Vagina (tissue), 2 donors: ENCODE measurements around the gene GNAL. TPM values are rescaled to one million over a fixed set of nuclear protein-coding genes. Genes with fewer than 3 reads are reported as not detected.
"Not testable (repeated sequence)": the region's sequence is repeated elsewhere in the genome, so short reads cannot be mapped to it uniquely, and the experiment has no call there.

Experiments
- DNase-seq, 2 donors: peaks; one replicate each; pipeline ENCODE4 v3.0.0-alpha.2; 2017; ENCODE audit errors: extremely low spot score in 2 of 2
- H3K27ac ChIP-seq: fragments of 200-600 bp; sonication (generic); one replicate; pipeline ENCODE4 v1.5.1; 2019
- H3K27me3 ChIP-seq: fragments of 200-600 bp; sonication (generic); one replicate; pipeline ENCODE4 v1.5.1; 2019
- H3K36me3 ChIP-seq, 2 donors: fragments of 200-600 bp; sonication (generic); one replicate each; pipeline ENCODE4 v1.5.1; 2017 to 2019
- H3K4me1 ChIP-seq: fragments of 200-600 bp; sonication (generic); one replicate; pipeline ENCODE4 v1.5.1; 2019
- H3K4me3 ChIP-seq, 2 donors: fragments of 200-600 bp; sonication (generic); 1 replicate in 1 of 2; 2 replicates in 1 of 2; pipeline ENCODE4 v1.5.1; 2016 to 2019
- H3K9me3 ChIP-seq: fragments of 200-600 bp; sonication (generic); one replicate; pipeline ENCODE4 v1.5.1; 2019
- POLR2A ChIP-seq, 2 donors: fragments of 450-650 bp; IDR thresholded peaks; one replicate each; pipeline ENCODE4 v1.6.1; 2017; ENCODE audit warnings: antibody characterized with exemption in 2 of 2, mild to moderate bottlenecking in 2 of 2, moderate library complexity in 2 of 2
- POLR2AphosphoS5 ChIP-seq, 2 donors: sonication (generic); formaldehyde crosslinking; IDR thresholded peaks; one replicate each; pipeline ENCODE4 v1.9.0; 2017; ENCODE audit warnings: antibody characterized with exemption in 2 of 2, mild to moderate bottlenecking in 2 of 2, low read depth in 1 of 2; ENCODE audit not compliant: insufficient read depth in 1 of 2
- intact Hi-C: fragments of 100-400 bp; cut with DNase I; formaldehyde crosslinking; loops from one replicate; pipeline ENCODE4 v1.15.1; 2023
- total RNA-seq: library from RNA; depleted of rRNA; stranded (reverse); fragments of >200 nt; gene quantifications from one replicate; pipeline ENCODE4 v1.2.3, GENCODE V29; 2016
- TF ChIP-seq, protein P1 (sequence below), 3 experiments: fragments of 450-650 bp in 2 of 3; fragments of 200-600 bp in 1 of 3; sonication (generic) in 1 of 3; IDR thresholded peaks; one replicate each; pipeline ENCODE4 v1.5.1; 2017 to 2019; ENCODE audit warnings: antibody characterized with exemption in 3 of 3, mild to moderate bottlenecking in 2 of 3, moderate library complexity in 2 of 3

GNAL gene
- total RNA-seq, 1 donor from 2014 or later = 23.3 TPM

DNA sequence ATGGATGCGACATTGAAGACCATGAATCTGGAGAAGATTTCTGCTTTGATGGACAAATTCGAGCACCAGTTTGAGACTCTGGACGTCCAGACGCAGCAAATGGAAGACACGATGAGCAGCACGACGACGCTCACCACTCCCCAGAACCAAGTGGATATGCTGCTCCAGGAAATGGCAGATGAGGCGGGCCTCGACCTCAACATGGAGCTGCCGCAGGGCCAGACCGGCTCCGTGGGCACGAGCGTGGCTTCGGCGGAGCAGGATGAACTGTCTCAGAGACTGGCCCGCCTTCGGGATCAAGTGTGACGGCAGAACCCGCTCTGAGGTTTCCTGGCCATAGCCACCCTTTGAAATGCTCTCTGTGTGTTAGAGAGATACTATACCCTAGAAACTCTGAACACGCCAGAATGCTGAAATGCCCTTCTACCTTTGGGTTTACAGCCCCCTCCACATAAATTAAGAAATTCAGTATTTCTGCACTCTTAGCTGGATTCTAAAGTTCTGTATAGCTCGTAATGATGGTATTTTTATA lies 162.8 kb downstream of the GNAL start:
- H3K36me3 ChIP-seq = no peaks in the 10 kb centered on the region
- peak overlapping the region; percentile 92 for H3K27ac ChIP-seq
- no peak for DNase-seq
- intact Hi-C loops = no loop called here
- H3K27me3 ChIP-seq = no peaks in the 10 kb centered on the region
- TF ChIP-seq, protein P1, sequence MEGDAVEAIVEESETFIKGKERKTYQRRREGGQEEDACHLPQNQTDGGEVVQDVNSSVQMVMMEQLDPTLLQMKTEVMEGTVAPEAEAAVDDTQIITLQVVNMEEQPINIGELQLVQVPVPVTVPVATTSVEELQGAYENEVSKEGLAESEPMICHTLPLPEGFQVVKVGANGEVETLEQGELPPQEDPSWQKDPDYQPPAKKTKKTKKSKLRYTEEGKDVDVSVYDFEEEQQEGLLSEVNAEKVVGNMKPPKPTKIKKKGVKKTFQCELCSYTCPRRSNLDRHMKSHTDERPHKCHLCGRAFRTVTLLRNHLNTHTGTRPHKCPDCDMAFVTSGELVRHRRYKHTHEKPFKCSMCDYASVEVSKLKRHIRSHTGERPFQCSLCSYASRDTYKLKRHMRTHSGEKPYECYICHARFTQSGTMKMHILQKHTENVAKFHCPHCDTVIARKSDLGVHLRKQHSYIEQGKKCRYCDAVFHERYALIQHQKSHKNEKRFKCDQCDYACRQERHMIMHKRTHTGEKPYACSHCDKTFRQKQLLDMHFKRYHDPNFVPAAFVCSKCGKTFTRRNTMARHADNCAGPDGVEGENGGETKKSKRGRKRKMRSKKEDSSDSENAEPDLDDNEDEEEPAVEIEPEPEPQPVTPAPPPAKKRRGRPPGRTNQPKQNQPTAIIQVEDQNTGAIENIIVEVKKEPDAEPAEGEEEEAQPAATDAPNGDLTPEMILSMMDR (IDR thresholded peaks at IDR 0.05) = no peak
- TF ChIP-seq POLR2A (IDR thresholded peaks at IDR 0.05) = no peak
- no peak for TF ChIP-seq POLR2AphosphoS5 (IDR thresholded peaks at IDR 0.05; ENCODE audit: insufficient read depth in 1 of 2, low read depth in 1 of 2)
- no peaks in the 10 kb centered on the region for H3K9me3 ChIP-seq
- peak overlapping the region; percentile 64 to 85 for H3K4me3 ChIP-seq
- peaks cover 23% of the 10 kb centered on the region for H3K4me1 ChIP-seq

DNA sequence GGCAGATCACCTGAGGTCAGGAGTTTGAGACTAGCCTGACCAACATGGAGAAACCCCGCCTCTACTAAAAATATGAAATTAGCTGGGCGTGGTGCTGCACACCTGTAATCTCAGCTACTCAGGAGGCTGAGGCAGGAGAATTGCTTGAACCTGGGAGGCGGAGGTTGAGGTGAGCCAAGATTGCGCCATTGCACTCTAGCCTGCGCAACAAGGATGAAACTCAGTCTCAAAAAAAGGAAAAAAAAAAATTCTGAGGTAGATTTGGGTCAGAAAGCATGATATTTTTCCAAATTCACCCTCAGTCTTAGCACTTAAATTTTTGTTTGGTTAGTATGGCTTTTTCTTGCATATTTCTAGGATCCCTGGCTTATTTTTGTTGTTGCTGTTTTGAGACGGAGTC lies 165.5 kb downstream of the GNAL start:
- intact Hi-C loops, DNase-seq, H3K36me3 ChIP-seq, H3K9me3 ChIP-seq, H3K27me3 ChIP-seq, H3K4me3 ChIP-seq, H3K27ac ChIP-seq: not testable (repeated sequence)
- peaks cover 23% of the 10 kb centered on the region for H3K4me1 ChIP-seq

DNA sequence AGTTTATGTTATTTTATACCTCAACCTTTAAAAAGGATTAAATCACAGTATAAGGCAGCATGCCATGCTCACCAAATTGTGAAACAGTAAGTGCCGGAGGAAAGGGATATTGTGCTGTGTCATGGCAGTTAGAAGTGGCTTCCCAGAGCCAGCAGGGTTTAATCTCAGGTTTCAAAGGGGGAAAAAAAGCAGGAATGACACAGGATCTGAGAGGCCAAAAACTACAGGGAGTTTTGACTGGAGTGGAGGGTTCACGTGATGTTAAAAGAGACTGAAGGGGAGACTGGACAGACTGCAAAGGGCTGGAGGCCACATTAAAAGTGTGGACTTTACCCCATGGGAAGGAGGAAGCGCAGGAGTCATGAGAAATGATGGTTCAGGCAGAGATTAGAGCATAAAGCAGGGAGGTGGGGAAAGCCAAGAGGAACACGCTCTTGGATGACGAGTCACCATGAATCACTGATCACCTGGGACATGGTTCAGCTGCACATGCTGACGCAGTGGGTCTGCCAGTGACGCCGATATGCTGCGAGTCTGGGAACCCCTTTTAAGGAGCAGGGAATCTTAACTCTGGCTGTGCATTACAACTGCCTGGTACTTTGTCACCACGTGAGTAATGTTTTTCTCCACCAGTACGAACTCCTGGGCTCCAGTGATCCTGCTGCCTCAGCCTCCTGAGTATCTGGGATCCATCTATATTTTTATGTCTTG lies 168.3 kb downstream of the GNAL start:
- TF ChIP-seq POLR2A (IDR thresholded peaks at IDR 0.05) = no peak
- peak; percentile 32 to 70 for TF ChIP-seq POLR2AphosphoS5 (IDR thresholded peaks at IDR 0.05; ENCODE audit: insufficient read depth in 1 of 2, low read depth in 1 of 2)
- TF ChIP-seq, protein P1 (IDR thresholded peaks at IDR 0.05) = no peak
- H3K27me3 ChIP-seq = no peaks in the 10 kb centered on the region
- peak in 1 of 2 donors; percentile 92 for DNase-seq
- no peaks in the 10 kb centered on the region for H3K36me3 ChIP-seq
- H3K4me1 ChIP-seq = peaks cover 22% of the 10 kb centered on the region
- H3K9me3 ChIP-seq = no peaks in the 10 kb centered on the region
- H3K27ac ChIP-seq = peak overlapping the region; percentile 10
- intact Hi-C loops = no loop called here
- no peak overlapping the region for H3K4me3 ChIP-seq

DNA sequence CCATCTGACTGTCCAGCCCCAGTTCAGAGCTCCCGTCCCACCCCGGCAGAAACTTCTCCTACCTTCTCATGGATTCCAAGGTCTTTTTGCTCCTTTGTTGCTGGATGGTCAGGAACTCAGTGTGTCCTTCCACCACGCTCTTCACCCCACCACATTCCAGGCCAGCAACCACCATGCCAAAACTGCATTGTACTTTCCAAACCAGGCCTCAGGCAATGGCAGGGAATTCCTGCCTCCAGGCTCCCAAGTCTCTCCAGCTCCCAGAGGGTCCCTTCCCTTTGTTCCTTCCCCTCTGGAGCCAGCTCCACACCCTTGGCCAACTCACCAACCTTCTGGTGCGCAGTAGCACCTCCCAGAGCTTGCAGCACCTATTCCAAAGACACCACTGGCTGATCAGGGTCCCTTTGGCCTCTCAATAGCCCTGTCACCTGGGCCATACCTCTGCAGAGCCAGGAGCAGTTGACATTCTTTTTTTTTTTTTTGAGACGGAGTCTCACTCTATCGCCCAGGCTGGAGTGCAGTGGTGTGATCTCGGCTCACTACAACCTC lies 170.3 kb downstream of the GNAL start:
- peaks cover 4% of the 10 kb centered on the region for H3K4me1 ChIP-seq
- no peak overlapping the region for H3K27ac ChIP-seq
- H3K36me3 ChIP-seq = no peaks in the 10 kb centered on the region
- intact Hi-C loops = no loop called here
- no peak for DNase-seq
- TF ChIP-seq, protein P1 (IDR thresholded peaks at IDR 0.05) = no peak
- TF ChIP-seq POLR2AphosphoS5 (IDR thresholded peaks at IDR 0.05; ENCODE audit: insufficient read depth in 1 of 2, low read depth in 1 of 2) (no peak), POLR2A (IDR thresholded peaks at IDR 0.05) (no peak)
- no peak overlapping the region for H3K4me3 ChIP-seq
- no peaks in the 10 kb centered on the region for H3K9me3 ChIP-seq
- no peaks in the 10 kb centered on the region for H3K27me3 ChIP-seq

DNA sequence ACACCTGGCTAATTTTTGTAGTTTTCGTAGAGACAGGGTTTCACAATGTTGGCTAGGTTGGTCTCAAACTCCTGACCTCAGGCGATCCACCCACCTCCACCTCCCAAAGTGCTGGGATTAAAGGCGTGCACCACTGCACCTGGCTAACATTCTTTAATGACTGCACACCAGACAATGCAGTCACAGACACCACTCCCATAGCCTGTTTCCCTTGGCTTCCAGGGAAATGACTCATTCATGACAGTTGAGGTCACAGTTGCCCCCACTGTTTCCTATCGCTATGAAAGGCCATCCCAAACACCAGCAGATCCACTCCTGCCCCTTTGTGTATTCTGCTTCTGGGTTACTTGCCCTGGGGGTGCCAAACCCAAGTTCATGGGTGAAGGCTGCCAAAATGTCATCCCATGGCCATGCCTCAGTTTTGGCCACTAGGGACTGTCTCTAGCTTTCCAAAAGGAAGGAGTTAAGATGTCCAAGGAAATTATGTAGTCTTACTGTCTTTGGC lies 170.9 kb downstream of the GNAL start:
- TF ChIP-seq, protein P1 (IDR thresholded peaks at IDR 0.05) = no peak
- TF ChIP-seq POLR2A (IDR thresholded peaks at IDR 0.05) (no peak), POLR2AphosphoS5 (IDR thresholded peaks at IDR 0.05; ENCODE audit: insufficient read depth in 1 of 2, low read depth in 1 of 2) (no peak)
- no peaks in the 10 kb centered on the region for H3K9me3 ChIP-seq
- H3K4me3 ChIP-seq = no peak overlapping the region
- no peaks in the 10 kb centered on the region for H3K27me3 ChIP-seq
- intact Hi-C loops = no loop called here
- H3K36me3 ChIP-seq = no peaks in the 10 kb centered on the region
- peaks cover 4% of the 10 kb centered on the region for H3K4me1 ChIP-seq
- no peak overlapping the region for H3K27ac ChIP-seq
- DNase-seq = no peak
